Measurements from ENCODE around the gene ARHGEF11.

Gene ARHGEF11

DNA sequence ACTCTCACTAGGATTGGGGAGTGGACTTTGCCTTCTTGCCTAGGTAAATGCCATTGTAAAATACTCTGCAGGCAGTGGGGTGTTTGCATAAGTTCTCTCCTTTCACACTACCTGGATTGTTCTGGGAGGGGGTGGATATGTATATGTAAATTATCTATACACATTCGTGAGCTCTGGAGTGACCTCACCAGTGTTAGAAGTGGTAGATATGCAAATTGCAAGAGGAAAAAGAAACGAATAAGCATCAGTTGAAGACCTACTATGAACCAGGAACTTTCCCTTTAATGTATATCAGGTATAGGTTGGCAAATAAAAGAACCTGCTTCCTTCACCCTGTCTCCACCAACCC is 1.5 kb upstream of the ARHGEF11 start:
- no peak for DNase-seq

DNA sequence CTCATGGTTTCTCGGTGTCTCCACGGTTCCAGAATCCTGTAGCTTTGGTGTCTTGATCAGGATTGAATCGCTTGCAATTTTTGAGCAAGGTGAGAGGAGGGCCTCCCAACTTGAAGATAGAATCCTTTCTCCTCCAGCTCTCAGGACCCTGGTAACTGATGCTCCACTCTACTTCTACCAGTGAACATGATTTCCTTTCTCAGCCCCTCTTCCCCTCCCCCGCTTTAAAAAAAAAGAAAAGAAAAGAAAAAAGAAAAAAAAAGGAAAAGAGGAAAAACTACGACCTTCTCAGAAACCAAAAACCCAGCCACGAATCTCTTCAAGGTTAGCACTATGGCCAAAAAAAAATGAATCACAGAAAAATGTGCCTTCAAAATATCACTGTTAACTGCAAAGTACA is 1.2 kb downstream of the ARHGEF11 start:
- no peak for DNase-seq

DNA sequence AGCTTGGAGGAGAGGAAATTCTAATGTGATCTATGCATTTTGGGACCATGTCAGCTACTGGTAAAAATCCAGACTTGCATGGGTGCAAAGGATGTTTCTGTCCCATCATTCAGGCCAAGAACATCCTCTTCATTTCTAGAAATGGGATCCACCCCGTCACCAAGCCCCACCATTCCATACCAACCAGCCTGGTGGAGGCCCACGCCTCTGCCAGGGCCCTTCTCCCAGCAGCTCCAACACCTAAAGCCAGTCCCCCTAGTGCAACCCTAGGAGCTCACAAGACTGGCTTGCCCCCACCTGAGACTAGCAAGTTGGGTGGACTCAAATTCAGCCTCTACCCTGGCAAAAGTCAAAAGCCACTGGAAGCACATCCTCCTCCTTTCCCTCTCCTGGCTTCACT is 1.9 kb downstream of the ARHGEF11 start:
- DNase-seq = no peak

DNA sequence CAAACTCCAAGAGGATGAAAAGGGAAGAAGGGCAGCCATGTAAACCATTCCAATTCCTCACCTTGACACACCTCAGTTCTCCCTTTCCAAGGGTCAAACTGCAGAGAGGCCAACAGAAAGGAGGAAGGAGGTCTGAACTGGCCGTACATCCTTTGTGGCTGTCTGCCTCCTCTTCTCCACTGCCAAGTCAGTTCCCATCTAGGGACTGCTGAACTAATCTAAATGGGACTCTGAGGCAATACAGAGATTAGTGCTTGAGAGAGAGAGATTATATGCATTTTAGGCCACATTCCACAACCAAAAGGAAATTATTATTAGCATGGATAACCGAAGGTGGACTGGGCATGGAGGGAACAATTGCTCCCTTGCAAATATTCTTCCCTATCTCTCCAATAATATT is 2.7 kb downstream of the ARHGEF11 start:
- no peak for DNase-seq

DNA sequence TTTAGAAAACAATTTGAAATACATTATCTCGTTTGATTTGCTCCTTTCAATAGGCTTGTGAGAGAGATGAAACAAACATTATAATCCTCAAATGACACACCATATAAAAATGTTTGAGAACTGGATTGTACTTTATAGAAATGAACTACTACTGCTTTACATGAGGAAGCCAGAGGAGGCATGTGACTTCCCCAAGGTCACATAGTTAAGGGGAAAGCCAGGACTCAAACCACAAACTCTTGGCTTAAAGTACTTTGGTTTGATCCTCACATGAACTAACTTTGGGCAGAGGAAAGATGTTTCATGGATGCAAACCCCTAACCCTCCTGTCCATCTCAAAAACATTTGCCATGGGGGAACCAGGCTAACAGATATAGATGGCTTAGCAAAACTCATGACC is 4.7 kb downstream of the ARHGEF11 start:
- no peak for DNase-seq

DNA sequence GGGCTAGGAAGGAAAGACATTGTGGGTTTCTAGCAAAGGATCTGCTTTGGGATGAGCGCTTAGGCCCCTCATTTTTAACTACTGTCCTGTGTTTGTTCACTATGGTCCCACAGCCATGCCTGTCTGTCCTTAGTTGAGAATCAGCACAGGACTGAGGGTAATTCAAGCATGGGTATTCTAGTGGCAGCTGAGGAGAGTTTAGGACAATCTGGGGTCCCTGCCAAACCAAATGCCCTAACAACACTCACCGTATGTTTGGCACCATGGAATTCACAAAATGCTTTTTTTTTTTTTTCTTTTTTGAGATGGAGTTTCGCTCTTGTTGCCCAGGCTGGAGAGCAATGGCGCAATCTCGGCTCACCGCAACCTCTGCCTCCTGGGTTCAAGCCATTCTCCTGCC is 10.4 kb downstream of the ARHGEF11 start:
- no peak for DNase-seq

DNA sequence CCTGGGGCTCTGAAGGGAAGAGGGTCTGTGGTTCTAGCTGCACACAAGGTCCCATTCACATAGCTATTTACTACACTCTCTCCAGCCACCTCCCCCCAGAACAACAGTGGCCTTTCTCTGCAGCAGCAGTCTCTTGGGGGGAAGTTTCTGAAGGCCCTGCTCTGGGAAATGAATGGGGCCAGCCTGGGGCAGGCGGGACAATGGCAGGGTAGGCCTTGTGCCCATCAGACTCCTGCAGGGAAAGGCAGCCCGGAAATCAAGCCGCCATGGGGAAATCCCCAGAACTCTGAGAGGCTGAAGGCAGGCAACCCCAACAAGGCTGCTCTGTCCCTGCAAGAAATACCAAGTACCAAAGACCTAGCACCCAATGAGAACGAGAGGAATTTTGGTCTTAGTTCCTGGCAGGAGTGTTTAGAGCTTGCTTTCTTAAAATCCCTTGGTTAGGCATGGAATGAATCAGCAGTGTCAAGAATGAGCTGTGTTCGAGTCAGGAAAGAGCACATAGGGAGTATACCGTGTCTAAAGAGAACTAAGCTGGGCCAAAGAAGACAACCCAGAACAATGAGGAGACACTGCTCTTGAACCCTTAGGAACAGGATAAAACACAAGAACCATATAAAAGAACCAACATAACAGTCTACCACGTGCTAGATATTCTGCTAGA is 11.3 kb downstream of the ARHGEF11 start:
- DNase-seq = no peak

DNA sequence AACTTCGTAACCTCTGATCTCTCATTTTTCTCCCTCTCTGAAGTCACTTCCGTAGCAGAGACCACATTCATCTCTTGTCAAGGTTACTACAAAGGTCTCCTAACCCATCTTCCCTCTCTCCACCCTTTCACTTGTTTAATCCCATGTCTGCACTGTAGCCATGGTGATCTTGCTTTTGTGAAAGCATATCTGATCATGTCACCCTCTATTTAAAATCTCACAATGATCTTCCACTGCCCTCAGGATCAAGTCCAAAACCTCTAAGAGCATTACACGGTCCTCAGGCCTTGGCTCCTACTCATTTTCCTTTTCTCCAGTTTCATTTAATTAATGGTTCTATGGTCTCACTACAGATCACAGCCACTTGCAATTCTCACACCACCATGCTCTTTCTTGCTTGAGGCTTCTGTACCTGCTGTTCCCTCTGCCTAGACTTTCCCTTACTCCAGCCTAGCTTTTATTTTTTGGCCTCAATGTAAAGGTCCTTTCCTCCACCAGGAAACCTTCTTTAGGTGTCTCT is 12.1 kb downstream of the ARHGEF11 start:
- no peak for DNase-seq

DNA sequence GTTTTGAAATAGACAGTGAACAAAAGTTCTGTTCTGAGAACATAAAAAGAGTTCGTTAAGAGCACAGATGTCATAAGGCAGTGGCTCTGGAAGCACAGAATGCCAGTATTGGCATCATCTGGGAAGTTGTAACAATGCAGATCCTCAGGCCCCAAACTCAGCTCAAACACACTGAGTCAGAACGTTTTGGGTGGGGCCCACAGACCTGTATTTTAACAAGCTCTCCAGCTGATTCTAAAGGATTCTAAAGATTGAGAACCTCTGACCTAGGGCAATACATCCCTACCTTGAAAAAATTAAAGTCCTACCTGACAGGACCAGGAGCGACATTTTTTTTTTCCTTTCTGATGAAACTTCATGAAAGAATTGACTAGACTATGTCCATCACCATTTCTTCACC is 13.2 kb downstream of the ARHGEF11 start:
- DNase-seq = no peak

DNA sequence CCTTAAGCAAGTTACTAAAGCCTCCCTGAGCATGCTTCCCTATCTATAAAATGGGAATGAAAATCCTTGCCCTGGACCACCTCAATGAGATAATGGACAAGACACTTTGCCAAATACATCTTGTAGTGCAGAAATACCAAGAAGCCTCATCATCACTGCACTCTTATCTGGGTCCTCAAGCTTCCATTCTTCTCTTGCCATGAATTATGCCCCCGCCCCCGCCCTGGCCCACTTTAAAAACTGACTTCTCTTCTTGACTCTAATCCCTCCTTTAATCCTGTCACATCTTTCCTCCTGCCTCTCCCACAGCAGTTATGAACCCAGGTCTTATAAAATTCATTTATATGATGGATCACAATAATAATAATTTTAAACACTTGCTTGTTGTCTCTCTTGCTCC is 14.8 kb downstream of the ARHGEF11 start:
- no peak for DNase-seq

DNA sequence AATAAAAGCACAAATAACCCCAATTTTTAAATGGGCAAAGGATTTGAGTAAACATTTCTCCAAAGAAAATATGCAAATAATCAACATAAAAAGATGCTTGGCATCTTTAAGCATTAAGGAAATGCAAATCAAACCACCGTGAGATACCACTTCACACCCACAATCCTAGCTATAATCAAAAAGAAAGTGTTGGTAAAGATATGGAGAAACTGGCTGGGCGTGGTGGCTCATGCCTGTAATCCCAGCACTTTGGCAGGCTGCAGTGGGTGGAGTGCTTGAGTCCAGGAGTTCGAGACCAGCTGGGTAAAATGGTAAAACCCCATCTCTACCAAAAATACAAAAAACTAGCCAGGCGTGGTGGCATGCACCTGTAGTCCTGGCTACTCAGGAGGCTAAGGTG is 16.9 kb downstream of the ARHGEF11 start:
- DNase-seq = no peak

DNA sequence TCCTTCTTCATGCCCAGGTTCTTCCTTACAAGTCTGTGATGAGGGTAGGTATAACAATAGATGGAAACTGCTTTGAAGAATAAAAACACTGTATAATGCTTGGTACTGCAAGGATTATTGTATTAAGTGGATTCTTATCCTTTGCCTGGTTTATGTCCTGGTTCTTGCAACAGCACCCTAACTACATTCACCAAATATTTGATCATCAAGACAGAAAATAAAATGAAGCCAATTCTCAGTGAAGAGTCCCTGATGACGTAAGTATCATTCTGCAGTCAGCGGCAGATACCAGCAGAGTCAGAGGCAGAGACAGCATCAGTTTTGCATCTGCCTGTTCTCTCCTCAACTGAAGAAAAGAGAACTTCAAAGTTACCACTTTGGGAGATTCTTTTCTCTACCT is 19.7 kb downstream of the ARHGEF11 start:
- DNase-seq = no peak

DNA sequence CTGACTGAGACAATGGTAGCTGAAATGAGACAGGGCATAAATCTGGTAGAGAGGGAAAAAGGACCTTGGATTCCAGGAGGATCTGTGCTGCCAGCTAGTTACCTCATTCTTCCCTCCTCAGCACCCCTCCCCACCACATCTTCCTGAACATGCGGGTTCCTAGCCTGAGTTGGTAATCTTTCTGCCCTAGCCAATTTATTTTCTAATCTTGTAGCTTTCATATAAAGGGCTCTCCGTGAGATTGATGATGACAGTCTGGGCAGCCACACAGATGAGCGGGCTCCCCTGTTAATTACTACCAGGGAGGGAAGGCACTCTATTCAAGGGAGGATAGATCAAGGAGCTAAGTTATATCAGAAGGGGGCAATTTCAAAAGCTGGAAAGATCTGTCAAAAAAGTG is 20.2 kb downstream of the ARHGEF11 start:
- no peak for DNase-seq

DNA sequence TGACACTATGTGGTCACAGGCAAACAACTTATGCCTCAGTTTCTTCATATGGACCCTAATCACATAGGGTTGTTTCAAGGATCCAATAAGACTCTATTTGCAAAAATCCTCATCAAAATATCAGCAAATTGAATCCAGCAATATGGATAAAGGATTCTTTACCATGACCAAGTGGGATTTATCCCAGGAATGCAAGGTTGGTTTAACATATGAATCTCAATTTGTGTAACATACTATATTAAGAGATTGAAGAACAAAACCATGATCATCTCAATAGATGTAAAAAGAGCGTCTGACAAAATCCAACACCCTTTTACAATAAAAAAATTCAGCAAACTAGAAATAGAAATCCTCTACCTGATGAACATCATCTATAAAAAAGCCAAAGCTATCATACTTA is 23.9 kb downstream of the ARHGEF11 start:
- DNase-seq = no peak

DNA sequence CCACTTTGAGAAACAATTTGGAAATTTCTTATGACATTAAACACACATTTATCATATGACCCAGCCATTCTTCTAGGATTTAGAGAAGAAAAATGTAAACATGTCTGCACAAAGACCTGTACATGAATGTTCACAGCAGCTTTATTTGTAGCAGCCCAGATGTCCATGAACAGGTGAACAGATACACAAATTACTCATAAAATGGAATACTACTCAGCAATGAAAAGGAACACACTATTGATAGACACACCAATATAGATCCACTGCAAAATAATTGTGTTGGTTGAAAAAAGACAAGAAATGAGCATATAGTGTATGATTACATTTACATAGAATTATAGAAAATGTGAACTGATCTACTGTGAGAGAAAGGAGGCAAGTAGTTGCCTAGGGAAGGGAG is 26.1 kb downstream of the ARHGEF11 start:
- no peak for DNase-seq

DNA sequence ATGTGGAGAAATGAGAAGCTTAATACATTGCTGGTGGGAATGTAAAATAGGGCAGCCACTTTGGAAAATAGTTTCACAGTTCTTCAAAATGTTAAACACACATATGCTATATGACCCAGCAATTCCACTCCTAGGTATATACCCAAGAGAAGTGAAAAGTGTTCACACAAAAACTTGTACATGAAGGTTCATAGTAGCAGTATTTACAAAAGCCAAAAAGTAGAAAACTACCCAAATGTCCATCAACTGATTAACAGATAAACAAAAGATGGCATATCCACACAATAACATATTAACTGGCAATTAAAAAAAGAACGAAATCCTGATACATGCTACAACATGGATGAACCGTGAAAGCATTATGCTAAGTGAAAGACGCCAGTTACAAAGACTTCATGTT is 33.7 kb downstream of the ARHGEF11 start:
- DNase-seq = no peak

DNA sequence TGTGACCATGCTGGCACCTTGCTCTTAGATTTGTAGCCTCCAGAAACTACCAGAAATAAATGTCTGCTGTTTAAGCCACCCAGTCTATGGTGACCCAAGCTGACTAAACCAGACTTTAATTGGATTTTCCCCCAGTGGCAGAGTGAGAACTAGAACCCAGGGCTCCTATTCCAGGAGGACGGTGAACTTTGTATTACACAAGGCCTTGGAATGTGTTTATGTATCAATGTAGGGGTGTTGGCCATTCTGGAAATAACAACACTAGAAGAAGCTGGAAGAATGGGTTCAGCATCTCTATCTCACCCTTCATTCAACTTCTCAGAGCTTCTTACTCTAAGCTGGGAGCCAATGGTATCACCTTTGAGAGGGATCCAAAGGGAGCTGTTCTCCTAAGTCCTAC is 37.0 kb downstream of the ARHGEF11 start:
- no peak for DNase-seq

DNA sequence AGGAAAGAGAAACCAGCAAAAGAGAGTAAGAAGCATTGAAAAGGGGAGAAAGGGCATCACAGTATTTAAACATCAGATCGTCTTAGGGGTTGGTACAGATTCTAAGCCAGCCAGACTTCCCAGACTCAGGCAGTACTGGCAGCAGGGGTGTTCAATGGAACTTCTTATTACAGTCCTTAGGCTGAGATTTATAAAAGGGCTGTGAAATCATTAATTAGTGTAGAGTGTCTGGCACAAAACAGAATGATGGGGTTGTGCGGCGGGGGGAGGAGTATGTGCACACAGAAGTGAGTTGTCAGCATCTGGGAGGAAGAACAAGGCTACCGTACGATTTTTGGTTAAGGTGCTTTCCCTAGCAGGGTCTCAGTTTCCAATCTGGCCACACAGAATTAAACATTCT is 38.2 kb downstream of the ARHGEF11 start:
- no peak for DNase-seq

DNA sequence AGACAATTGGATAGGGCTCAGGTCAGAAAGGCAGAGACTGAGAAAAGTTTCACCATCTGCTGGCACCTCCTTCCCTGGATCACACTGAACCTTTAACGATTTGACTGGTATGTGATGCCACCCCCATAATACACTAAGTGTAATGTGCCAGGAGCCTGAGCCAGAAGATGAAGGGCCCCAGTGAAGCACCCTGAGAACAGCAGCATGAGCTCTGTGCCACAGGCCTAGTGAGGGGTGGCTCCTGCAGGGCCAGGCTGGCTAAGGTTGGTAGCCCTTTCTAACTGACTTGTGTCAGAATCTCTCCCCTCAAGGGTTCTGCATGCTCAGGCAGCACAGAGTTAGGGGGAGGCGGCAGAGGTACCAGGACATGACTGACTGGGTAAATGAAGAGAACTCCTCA is 38.9 kb downstream of the ARHGEF11 start:
- no peak for DNase-seq

DNA sequence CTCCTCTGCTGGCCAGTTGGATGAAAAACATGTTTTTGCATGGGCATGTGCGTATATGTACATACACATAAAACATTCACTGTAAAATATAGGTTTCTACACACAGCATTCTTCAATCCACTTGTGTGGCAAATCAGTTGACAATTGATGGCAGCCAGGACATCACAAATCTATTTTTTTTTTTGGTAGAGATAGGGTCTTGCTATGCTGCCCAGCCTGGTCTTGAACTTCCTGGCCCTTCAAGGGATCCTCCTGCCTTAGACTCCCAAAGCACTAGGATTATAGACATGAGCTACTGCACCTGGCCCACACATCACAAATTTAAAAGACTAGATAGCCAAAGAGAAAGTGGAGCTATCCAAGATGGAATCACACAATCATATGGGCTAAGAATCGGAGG is 39.6 kb downstream of the ARHGEF11 start:
- no peak for DNase-seq

DNA sequence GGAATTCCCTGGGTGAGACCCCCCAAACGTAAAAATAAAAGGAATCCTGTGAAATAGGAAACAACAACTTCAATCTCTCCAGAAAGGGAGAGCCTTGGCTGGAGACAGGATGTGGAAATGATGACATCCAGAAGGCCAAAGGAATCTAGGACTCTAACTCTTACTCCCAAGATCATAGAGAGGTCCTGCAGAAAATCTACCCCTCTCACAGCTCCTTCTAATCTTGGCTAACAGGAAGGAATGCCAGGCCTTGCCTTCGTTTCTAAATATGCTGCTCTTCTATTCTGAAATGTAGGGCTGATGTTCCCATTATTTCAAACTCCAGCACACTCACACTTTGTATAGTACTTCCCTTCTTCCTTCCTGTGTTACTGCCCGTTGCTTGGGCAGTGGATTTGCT is 40.7 kb downstream of the ARHGEF11 start:
- no peak for DNase-seq

DNA sequence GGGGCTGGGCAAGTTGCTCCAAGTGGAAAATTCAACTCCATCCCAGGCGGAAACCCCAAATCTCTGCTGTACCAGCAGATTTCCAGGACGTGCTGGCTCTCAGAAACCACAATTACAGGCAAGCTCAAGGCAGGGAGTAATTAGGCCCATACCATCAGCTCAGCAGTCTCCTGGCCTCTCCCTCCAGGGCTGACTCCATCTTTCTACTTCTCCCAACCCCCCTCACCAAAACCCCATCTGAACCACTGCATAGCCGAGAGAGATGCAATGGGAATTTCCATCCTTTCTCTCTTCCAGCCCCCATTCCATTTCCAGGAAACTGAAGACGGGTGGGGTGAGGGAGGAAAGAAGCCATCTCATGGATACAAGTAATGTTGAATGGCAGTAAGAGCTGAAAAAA is 41.2 kb downstream of the ARHGEF11 start:
- no peak for DNase-seq

DNA sequence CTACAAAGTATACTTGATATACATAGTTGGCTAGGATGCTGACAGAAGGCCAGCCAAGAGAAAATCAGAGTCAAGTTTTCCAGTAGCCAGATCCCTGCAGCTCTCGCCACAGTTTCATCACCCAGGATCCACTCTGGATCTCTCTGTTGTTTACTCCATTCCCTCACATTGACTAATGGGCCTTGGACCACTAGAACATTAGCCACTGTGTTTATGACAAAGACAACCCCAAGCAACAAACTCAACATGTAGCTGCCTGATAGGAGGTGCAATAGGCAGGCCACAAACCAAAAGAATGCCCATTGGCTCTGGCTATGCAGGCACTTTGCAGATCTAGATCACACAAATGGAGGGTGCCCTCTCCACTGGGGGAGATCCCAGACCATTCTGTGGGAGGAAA is 44.2 kb downstream of the ARHGEF11 start:
- no peak for DNase-seq

DNA sequence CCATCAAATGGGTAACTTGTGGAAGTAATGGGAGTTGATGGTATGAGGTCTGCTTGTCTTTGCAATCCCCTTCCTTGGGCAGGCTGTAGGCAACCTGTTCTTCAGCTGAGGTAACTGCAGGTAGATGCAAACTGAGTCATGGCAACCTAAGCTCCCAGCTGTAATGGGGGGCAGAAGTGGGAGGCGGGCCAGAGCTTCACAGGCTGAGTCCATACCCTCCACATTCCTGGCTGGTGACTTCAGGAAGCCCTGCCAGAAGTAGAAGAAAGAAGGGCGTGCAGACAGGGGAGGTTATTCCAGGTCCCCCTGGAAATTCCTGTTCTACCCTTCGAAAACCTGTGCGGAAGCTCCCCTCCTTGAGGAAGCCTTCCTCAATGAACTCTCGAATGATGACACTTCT is 44.9 kb downstream of the ARHGEF11 start:
- DNase-seq = no peak

DNA sequence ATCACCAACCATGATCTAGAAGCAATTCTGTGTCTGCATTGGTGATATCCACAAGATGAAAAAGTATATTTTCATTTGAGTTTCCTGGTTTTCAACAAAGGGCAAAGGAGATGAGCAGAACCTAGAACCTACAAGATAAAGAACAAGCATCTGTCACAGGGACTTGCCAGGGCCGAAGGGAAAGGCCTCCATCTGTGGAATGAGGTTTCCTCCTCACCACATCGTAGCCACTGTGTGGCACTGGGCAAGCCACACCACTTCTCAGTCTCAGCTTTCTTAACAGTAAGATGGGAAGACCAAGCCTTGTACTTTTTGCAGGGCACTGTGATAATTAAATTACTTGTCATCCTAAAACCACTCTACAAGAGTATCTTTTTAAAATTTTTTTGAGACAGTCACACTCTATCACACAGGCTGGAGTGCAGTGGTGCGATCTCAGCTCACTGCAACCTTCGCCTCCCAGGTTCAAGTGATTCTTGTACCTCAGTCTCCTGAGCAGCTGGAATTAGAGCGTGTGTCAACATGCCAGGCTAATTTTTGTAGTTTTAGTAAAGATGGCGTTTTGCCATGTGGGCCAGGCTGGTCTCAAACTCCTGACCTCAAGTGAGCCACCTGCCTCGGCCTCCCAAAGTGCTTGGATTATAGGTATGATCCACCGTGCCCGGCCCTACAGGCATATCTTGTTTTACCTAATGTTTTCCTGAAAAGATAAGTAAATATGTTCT is 45.8 kb downstream of the ARHGEF11 start:
- DNase-seq = no peak

Data from activated T-cell treated with anti-CD3 and anti-CD28 coated beads for 4 hours (primary cell).